OCI-LY3 (cell line): Measurements from ENCODE around the gene TREX2.

Source experiments
- H2AFZ ChIP-seq: fragments of 200-600, 300-600 bp; shearing (Covaris generic); 2 replicates; pipeline ENCODE4 v1.6.0; 2014; ENCODE audit warnings: antibody characterized with exemption, low read depth, low read length
- H3K27ac ChIP-seq: fragments of 200-600, 300-600 bp; sonication (generic); 2 replicates; pipeline ENCODE4 v1.5.1; 2014; ENCODE audit warnings: mild to moderate bottlenecking, low read length, moderate library complexity, mixed read lengths
- H3K27me3 ChIP-seq: fragments of 200-600, 300-600 bp; sonication (generic); 2 replicates; pipeline ENCODE4 v1.6.1; 2014; ENCODE audit warnings: low read depth, low read length, mixed read lengths
- H3K36me3 ChIP-seq: fragments of 200-600, 300-600 bp; sonication (generic); replicated peaks from 2 replicates; pipeline ENCODE3; 2014; ENCODE audit warnings: low read depth, low read length, mixed read lengths
- H3K4me1 ChIP-seq: fragments of 300-600, 200-600 bp; sonication (generic); 2 replicates; pipeline ENCODE4 v1.6.1; 2014; ENCODE audit warnings: low read length, mixed read lengths
- H3K4me2 ChIP-seq: fragments of 200-600, 300-600 bp; sonication (generic); 2 replicates; pipeline ENCODE4 v1.6.1; 2014; ENCODE audit warnings: low read length, mixed read lengths
- H3K4me3 ChIP-seq: fragments of 300-600, 200-600 bp; sonication (generic); 2 replicates; pipeline ENCODE4 v1.5.1; 2014; ENCODE audit warnings: antibody characterized with exemption, mild to moderate bottlenecking, low read length, moderate library complexity
- H3K79me2 ChIP-seq: fragments of 300-600, 200-600 bp; shearing (Covaris generic); 2 replicates; pipeline ENCODE4 v1.6.1; 2014; ENCODE audit warnings: mild to moderate bottlenecking, low read length, mixed read lengths
- H3K9ac ChIP-seq: fragments of 300-600, 200-600 bp; shearing (Covaris generic); 2 replicates; pipeline ENCODE4 v1.6.0; 2014; ENCODE audit warnings: mild to moderate bottlenecking, low read length, moderate library complexity
- H3K9me3 ChIP-seq: fragments of 200-600, 300-600 bp; shearing (Covaris generic); 2 replicates; pipeline ENCODE4 v1.6.1; 2014; ENCODE audit warnings: low read length, mixed read lengths; ENCODE audit not compliant: insufficient read depth
- H4K20me1 ChIP-seq: fragments of 200-600, 300-600 bp; sonication (generic); 2 replicates; pipeline ENCODE4 v1.6.1; 2016; ENCODE audit warnings: low read length, mixed read lengths; ENCODE audit not compliant: insufficient read depth
- CTCF ChIP-seq: fragments of 200-600, 300-600 bp; sonication (generic); IDR thresholded peaks from 2 replicates; pipeline ENCODE4 v1.5.1; 2014; ENCODE audit warnings: antibody characterized with exemption, low read length, low read depth
- EZH2phosphoT487 ChIP-seq: fragments of 200-600 bp; shearing (Covaris generic); IDR thresholded peaks from 2 replicates; pipeline ENCODE4 v1.6.1; 2018; ENCODE audit warnings: antibody characterized with exemption, mixed run types, low read depth

TREX2 gene

GRCh38 chrX:153456704-153457103 is 10.8 kb upstream of the TREX2 start:
- no peak overlapping the region for H2AFZ ChIP-seq
- H3K36me3 ChIP-seq, result peaks cover 5% of the 10 kb centered on the region
- H3K4me3 ChIP-seq, result no peak overlapping the region
- H3K4me2 ChIP-seq, result no peak overlapping the region
- no peaks in the 10 kb centered on the region for H3K9me3 ChIP-seq
- H3K27ac ChIP-seq, result no peak overlapping the region
- no peaks in the 10 kb centered on the region for H3K79me2 ChIP-seq
- H3K4me1 ChIP-seq, result no peaks in the 10 kb centered on the region
- no peak overlapping the region for H3K9ac ChIP-seq
- no peaks in the 10 kb centered on the region for H3K27me3 ChIP-seq
- TF ChIP-seq EZH2phosphoT487 (no peak), CTCF (no peak)
- no peaks in the 10 kb centered on the region for H4K20me1 ChIP-seq

GRCh38 chrX:153456161-153456560 is 10.3 kb upstream of the TREX2 start:
- Histone ChIP-seq H2AFZ (no peak overlapping the region), H3K4me3 (no peak overlapping the region), H3K9me3 (no peaks in the 10 kb centered on the region), H3K79me2 (no peaks in the 10 kb centered on the region), H3K27ac (no peak overlapping the region), H3K4me2 (no peak overlapping the region), H4K20me1 (no peaks in the 10 kb centered on the region), H3K9ac (no peak overlapping the region), H3K36me3 (peaks cover 4% of the 10 kb centered on the region), H3K4me1 (no peaks in the 10 kb centered on the region), H3K27me3 (no peaks in the 10 kb centered on the region)
- TF ChIP-seq CTCF, result no peak
- TF ChIP-seq EZH2phosphoT487, result no peak

- H3K9ac ChIP-seq, result no peak overlapping the region
- no peaks in the 10 kb centered on the region for H3K79me2 ChIP-seq
- no peaks in the 10 kb centered on the region for H4K20me1 ChIP-seq
- H2AFZ ChIP-seq, result no peak overlapping the region
- H3K4me3 ChIP-seq, result no peak overlapping the region
- H3K27ac ChIP-seq, result no peak overlapping the region
- no peaks in the 10 kb centered on the region for H3K27me3 ChIP-seq
- H3K4me1 ChIP-seq, result no peaks in the 10 kb centered on the region
- TF ChIP-seq EZH2phosphoT487 (no peak), CTCF (no peak)
- no peak overlapping the region for H3K4me2 ChIP-seq
- H3K36me3 ChIP-seq, result peaks cover 2% of the 10 kb centered on the region
- no peaks in the 10 kb centered on the region for H3K9me3 ChIP-seq
Observed at GRCh38 chrX:153455571-153455970, 9.7 kb upstream of the TREX2 start.

- no peaks in the 10 kb centered on the region for H3K79me2 ChIP-seq
- TF ChIP-seq CTCF (no peak), EZH2phosphoT487 (no peak)
- no peaks in the 10 kb centered on the region for H3K4me1 ChIP-seq
- peaks cover 2% of the 10 kb centered on the region for H3K36me3 ChIP-seq
- H4K20me1 ChIP-seq, result no peaks in the 10 kb centered on the region
- H3K4me2 ChIP-seq, result no peak overlapping the region
- no peaks in the 10 kb centered on the region for H3K27me3 ChIP-seq
- H3K4me3 ChIP-seq, result no peak overlapping the region
- H3K9me3 ChIP-seq, result no peaks in the 10 kb centered on the region
- H3K27ac ChIP-seq, result no peak overlapping the region
- no peak overlapping the region for H3K9ac ChIP-seq
- no peak overlapping the region for H2AFZ ChIP-seq
Observed at GRCh38 chrX:153454901-153455550, 9.2 kb upstream of the TREX2 start.
